Measurements from ENCODE around the gene PKHD1.
"Not testable (repeated sequence)": the region's sequence is repeated elsewhere in the genome, so short reads cannot be mapped to it uniquely, and the experiment has no call there.

PKHD1 gene

DNA sequence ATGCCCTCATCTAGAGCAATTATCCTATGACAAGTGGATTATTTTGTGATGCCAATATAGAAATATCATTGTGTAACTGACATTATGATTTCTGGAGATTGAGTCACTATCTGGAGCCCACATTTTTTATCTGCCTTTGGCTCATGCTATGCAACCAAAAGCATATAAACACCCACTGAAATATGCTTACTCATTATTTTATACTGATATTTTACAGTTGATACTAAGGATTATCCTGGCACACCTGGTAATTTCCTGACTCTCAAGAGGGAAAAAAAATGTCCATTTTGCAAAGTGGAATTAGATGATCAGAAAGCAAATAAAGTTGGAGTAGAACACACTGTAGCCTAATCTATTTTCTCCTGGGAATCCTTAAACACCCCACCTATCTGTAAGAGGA, 154.5 kb downstream of the PKHD1 start:
- no peak for DNase-seq

DNA sequence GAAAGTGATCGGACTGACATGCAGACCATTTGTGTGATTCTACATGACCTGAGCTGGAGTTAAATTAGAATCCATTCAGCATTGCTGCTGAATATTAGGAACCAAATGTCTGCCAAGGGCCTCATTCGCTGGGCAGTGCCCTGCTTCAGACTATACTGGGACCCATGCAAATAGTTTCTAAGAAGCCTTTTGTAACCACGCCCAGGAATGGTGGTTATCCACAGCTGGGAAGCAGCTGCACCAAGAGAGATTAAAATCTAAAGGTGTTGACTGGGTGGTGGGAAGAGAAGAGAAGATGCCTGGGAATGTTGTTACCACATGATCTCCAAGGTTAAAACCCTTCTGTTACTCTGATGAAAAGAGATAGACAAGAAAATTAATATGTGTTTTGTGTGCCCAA, 156.8 kb downstream of the PKHD1 start:
- no peak for DNase-seq

DNA sequence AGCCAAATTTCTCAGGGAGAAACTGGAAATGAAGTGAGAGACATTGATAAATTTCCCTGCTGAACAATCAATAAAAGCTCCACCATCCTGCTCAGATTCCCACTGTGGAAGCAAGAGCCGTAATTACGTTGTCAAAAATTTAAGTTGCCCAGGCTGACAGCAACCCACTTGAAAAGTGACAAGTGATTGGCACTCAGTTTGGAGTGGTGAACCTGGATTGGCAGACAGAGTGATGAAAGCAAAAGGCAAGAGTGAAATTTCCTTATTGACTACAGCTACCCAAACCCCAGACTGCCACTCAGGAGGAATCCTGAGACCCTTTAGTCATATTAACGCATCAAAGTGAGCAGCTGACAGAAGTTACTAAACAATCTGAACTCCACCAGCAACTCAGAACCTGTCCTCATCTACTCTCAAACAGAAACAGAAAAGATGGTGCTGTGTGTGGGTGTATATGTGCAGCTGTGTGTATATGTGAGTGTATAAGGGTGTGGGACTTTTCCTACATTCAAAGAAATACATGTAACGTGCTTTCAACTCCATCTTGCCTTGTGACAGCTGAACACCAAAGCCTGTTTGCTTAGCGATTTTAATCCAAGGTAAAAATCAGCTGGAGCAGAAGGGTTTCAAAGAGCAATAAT, 157.4 kb downstream of the PKHD1 start:
- DNase-seq: no peak

DNA sequence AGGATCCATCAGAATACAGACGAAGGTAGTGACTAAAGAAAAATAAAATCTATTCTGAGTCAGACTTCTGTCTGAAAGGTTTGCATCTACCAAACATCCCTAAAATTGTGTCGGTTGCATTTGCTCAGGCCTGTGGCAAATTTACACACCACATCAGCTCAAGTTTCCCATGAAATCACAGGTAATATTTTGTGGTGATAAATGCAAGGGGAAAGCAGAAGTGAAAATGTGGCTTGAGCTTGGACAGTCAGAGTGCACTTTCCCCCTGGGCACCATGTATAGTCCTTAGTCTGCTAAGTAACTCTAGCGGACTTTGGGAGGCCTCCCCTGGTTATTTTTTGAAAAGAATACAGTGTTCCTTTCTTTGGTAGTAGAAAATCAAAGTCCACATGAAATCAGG, 159.1 kb downstream of the PKHD1 start:
- no peak for DNase-seq

DNA sequence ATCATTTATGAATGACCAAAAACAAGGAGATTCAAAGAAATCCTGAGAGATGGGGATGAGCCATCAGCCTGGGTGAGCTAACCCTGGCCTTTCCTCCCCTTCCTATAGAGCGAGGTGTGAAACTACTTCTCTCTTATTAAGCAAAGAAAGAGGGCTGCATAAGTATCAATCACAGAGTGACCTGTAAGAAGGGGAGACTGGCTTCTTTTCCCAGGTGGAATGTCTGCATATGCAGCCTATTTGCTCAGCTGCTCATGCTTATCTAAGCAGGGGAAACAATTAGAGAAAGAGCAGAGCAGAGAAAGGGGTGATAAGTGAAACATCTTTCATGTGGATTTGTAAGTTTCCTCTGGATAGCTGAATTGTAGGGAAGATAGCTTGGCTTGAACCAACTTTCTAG, 160.0 kb downstream of the PKHD1 start:
- DNase-seq: no peak

DNA sequence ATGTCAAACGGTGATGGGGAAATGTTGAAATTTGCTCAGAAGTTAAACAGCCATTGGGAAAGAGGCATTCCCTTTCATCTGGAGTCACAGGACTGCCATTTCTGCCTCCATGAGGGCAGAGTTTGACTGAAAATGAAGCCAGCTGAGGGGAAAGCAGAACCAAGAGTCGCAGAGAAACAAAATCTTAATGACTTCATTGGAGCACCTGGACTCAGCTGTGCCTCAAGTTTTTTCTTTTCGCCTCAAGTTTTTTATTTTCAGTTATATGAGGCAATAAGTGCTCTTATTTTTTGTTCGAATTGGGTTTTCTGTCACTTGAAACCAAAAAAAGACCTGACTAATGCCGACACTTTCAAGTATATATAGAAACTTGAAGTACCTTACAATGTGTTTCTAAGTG, 161.3 kb downstream of the PKHD1 start:
- no peak for DNase-seq

DNA sequence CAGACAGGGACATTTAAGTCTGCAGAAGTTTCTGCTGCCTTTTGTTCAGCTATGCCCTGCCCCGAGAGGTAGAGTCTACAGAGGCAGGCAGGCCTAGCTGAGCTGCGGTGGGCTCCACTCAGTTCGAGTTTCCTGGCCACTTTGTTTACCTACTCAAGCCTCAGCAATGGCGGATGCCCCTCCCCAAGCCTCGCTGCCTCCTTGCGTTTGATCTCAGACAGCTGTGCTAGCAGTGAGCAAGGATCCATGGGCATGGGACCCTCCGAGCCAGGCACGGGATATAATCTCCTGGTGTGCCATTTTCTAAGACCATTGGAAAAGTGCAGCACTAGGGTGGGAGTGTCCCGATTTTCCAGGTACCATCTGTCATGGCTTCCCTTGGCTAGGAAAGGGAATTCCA, 164.9 kb downstream of the PKHD1 start:
- not testable (repeated sequence) for DNase-seq

DNA sequence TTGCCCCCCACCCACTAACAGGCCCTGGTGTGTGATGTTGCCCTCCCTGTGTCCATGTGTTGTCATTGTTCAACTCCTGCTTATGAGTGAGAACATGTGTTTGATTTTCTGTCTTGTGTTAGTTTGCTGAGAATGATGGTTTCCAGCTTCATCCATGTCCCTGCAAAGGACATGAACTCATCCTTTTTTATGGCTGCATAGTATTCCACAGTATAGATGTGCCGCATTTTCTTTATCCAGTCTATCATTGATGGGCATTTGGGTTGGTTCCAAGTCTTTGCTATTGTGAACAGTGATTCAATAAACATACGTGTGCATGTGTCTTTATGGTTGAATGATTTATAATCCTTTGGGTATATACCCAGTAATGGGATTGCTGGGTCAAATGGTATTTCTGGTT, 169.1 kb downstream of the PKHD1 start:
- not testable (repeated sequence) for DNase-seq

DNA sequence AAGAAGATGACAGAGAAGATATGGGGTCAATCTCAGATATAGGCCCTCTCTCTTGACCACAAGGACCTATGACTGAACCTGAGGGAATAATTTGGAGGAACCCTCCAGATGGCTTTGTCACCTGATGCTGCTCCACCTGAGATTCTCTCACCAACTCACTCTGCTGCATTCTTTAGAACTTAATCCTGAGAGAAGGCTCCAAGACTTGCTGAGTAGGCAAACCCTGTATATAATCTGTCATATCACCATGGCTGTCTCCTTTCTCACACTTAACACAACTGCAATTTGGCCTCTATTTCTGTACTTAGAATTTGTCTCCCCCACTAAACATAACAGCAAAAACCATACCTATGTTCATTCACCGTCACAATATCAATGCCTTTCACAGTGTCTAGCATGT, 172.3 kb downstream of the PKHD1 start:
- no peak for DNase-seq

DNA sequence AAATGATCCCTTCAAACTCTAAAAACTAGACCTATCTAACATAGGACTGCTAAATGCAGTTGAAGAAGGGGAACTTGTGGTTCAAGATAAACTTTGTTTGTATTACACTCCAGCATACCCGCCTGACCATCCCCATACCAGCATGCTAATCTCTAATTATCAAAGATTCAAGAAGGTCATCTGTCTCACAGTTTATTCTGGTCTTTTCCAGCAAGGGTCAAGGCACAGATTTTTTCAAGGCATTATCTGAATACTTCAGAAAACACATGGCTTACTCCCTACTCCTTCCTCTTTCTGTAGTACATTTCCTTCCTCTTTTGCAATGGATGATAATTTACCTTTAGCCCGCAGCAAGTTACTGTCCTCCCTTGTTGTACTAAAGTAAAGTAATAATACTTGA, 174.1 kb downstream of the PKHD1 start:
- no peak for DNase-seq

DNA sequence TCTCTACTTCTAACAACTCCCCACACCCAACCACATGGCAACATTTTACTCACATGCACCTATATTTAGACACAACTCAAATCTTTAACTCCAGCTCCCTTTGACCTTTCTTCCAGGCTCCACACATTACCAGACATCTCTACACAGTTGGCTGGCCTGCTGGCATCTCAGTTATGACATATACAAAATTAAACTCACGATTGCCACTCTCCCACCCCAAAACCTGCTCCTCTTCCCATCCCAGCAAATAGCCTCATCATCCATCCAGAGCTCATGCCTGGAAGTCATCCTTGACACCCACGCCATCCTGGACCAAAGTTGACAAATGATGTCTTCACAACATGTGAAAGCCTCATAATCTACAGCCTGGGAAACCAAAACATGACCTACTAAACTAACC, 176.6 kb downstream of the PKHD1 start:
- no peak for DNase-seq

DNA sequence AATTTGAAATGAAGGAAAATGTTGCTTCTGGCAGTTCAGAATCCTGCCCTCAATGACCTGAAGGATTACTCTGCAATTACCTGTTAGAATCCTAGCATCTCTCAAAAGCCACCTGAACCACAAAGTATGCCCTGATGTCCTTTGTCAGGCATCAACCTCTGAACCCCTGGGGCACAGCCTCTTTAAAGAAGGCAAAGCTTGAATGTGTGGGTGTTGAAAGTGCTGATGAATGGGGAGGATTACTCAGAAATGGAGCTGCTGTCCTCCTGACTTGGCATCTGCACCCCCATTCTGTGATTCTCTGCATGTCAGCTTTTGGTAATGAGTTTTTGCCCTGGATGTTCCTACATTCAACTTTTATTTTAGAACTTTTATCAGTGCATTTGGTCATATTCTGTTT, 179.2 kb downstream of the PKHD1 start:
- DNase-seq: no peak

DNA sequence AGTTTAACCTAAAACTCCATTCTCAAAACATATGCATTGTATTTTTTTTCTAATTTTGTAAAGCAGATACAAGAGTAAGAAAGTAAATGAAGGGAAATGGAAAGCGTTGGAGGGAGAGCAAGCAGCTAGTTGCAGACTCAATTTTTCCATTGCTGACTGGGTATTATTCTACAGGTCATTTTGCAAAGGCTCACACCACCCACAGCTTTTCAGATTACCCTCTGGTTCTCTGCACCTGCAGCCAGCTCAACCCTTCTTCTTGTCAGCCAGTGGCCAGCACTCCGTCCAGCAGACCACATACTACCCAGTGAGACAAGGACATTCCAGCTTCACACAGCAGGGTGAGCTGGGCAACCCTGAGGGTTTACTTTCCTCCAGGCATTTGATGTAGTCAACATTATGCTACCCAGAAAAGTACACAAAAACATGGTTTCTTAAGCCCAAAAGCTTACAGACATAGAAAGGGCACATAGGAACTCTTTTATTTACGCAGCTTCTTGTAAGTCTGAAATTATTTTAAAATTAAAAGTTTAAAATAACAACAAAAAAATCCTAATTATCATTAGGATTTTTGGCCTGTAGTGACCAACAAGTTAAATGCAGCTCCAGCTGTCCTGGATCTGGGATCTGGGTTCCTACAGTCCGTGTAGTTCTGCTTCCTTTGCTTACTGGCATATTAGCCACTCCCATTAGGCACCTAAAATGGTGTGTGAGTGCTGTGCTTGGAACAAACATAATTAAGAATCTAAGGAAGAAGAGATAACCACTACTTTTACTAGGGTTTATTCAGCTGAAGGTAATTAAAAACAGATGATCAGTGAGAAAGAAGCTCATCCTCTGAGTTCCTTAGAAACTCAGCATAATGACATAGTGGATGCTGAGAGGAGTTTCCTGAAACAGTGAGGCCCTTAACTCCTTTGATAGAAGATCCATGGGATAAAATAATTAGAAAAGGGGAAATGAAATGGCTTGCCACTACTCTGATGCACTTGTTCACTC, 185.3 kb downstream of the PKHD1 start:
- DNase-seq: no peak

DNA sequence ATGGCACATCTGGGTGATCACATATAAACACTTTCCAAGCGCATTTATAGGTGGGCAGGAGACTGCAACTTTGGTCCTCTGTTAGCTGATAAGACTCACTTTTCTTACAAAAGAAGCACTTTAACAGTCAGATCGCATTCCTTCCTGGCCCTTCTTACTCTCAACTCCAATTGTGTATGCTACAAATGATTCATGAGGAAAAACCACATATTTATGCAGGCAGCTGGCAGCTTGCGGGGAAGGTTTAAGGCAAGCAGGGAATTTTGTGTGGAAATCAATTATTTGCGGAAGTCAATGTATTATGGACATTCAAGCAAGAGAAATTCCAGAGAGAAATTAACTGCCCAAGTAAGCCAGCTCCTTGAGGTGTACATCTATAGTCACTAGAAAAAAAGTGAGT, 194.0 kb downstream of the PKHD1 start:
- no peak for DNase-seq

DNA sequence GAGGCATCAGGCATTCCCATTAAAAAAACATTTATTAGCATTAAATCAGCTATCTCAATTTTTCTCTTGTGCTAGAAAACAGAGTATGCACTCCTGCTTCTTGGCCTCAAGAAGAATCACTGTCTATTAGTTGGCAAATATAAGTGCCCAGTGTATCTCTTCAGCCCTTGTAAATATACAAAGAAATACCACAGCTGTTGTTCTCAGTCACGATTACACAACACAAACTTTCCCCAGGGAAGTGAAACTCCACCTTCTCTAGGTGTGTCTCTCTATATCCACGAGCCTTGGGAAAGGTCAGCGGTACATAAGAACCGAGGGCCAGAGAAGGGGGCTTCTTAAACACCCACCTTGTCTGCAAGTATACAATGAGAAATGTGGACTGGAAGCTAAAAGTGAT, 194.7 kb downstream of the PKHD1 start:
- DNase-seq: no peak

DNA sequence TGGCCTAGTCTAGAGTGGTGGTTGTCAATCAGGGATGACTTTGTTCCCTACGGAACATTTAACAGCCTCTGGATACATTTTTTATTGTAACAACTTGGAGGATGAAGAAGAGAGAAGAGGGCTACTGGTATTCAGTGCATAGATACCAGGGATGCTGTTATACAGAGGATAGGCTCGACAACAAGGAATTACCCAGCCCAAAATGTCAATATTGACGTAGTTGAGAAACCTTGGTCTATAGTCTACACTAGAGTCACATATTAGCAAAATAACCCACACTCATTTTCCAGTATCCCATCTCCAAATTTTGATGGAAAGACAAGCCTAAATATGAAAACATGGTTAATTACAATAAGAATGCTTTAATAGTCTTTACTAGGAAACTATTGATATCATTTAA, 195.1 kb downstream of the PKHD1 start:
- no peak for DNase-seq

DNA sequence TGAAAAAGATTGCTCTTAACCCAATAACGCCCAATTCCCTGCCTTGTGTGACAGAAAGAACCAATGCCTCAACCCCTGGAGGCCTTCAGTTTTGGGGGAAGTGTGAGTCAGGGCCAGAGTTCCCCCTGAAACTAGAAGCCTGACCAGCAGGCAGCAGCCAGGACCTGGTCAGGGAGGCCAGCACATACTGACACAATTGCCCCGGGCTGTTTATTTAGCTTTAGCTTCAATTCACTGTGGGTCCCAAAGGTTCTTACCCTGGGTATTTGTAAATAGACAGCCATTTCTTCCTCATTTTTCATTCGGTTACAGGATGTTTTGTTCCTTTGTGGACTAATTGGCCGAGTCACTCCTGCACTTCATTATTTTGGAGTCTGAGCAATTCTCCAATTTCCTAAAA, 195.6 kb downstream of the PKHD1 start:
- no peak for DNase-seq

DNA sequence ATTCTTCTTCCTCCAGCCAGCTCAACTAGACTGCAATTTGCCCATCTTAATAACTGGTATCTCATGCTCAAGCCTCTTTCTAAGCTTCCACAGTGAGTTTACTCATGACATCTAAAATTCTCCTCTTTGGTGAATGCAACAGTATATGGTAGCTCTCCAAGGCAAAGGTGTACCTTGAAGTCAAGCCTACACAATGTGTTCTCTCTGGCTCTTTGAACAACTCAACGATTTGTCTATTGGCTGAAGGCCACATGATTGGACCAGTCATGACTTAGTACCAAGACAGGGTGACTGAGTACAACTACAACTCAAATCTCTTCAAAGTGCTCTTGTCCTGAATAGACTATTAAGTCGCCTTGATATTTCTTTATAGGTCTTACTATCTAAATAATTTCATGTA, 199.6 kb downstream of the PKHD1 start:
- DNase-seq: no peak

DNA sequence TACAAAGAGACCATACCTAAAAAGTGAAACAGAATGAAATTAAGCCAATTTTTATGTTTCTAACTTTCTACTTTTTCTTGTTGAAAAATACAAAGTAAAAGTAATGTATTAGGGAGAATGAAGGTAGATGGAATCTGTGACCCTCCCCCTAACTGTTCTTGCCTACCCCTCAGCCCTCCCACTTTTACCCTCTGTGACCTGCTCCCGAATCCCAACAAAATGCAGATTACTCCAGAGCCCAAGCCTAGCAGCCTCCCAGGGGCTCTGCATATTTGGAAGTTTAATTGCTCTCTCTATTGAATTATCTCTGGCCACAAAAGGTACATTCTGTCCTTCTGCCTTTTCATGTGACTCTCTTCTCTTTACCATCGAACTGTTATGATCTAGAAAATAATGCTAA, 201.5 kb downstream of the PKHD1 start:
- no peak for DNase-seq

DNA sequence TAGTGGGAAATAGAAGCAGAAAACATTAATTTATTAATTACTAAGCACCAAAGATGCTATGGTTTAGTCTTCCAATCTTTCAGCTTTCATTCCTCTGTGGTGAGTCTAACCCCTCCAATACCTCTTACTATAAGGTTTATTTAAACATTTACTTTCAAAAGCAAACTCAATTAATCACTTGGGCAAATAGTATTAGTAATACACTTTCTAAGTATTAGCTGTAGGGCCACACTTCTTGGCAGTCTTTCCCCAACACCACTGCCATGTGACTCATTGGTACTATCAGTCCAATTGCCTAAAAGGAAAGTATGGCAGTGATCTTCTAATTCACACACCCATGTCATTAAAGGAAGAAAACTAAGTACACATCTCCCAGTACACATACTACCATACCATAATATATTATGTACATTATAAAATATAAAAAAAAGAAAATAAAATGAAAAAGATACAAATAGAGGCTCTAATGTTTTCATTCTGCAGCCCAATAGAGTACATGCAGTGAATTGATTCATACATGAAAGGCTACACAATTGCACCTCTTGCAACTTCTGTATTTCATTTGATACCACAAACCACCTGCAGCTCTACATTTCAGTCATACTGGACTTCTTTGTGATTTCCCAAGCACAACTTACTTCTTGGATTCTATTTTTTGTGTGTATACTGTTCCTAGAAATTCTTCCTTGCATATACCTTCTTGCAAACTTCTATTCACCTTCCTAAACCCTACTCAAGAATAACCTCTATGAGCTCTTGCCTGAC, 218.6 kb downstream of the PKHD1 start:
- DNase-seq: no peak

DNA sequence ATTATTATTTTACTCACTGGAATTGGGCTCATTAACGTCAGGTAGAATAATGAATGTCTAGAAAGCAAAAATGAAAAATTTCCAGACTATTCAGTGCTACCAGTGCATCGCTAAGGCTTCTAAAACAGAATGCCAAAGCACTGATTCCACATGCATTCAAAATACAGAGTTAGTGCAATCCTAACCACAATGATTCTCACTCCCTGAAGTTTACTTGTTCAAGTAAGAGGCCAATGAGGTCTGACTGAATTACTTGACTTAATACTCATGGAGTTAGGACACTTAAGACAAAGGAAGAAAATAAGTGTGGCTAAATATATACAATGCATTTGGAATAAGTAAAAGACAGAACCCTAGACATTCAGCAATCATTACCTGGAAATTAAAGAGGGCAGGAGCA, 220.5 kb downstream of the PKHD1 start:
- DNase-seq: no peak

DNA sequence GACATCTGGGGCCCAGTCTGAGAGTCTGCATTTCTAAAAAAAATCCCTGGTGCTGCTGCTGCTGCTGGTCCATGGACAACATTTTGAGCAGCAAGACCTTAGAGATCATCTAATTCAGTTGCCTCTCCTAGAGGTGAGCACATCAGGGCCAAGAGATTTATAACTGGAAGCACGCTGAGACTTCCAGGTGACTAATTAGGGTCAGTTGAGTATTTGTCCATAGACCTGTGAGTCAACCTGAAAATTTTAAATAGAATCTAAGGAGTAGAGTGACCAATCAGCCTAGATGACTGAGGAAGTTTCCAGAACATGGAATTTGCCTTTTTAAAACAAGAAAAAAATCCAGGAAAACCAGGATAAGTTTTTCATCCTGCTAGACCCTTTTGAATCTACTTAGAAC, 221.4 kb downstream of the PKHD1 start:
- DNase-seq: no peak

Data from amygdala (tissue), 56 donors.